ENCODE measurements around the gene GUK1.

DNA sequence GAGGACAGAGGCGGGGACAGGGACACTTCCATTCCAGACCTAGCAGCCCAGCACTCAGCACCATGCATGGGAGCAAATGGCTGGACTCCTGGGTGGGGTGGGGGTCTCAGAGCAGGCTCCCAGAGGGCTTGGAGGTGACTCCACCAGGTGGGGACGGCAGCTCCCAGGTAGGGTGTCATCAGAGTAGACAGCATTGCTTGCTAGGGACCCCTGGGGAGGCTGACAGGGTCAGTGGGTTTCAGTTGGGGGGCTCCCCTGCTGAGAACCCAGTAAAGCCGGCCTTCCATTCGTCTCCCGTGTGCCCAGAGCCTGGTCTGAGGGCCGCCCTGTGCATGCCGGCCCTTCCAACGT lies 4.9 kb downstream of the GUK1 start:
- TF ChIP-seq POLR2AphosphoS5 (IDR thresholded peaks at IDR 0.05), result no peak
- TF ChIP-seq, protein P1, sequence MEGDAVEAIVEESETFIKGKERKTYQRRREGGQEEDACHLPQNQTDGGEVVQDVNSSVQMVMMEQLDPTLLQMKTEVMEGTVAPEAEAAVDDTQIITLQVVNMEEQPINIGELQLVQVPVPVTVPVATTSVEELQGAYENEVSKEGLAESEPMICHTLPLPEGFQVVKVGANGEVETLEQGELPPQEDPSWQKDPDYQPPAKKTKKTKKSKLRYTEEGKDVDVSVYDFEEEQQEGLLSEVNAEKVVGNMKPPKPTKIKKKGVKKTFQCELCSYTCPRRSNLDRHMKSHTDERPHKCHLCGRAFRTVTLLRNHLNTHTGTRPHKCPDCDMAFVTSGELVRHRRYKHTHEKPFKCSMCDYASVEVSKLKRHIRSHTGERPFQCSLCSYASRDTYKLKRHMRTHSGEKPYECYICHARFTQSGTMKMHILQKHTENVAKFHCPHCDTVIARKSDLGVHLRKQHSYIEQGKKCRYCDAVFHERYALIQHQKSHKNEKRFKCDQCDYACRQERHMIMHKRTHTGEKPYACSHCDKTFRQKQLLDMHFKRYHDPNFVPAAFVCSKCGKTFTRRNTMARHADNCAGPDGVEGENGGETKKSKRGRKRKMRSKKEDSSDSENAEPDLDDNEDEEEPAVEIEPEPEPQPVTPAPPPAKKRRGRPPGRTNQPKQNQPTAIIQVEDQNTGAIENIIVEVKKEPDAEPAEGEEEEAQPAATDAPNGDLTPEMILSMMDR (IDR thresholded peaks at IDR 0.05), result no peak
- no peak for TF ChIP-seq POLR2A (IDR thresholded peaks at IDR 0.05)

Data from suprapubic skin (tissue), 4 donors.